ENCODE results near the gene FBXO38.

The FBXO38 gene, protein sequence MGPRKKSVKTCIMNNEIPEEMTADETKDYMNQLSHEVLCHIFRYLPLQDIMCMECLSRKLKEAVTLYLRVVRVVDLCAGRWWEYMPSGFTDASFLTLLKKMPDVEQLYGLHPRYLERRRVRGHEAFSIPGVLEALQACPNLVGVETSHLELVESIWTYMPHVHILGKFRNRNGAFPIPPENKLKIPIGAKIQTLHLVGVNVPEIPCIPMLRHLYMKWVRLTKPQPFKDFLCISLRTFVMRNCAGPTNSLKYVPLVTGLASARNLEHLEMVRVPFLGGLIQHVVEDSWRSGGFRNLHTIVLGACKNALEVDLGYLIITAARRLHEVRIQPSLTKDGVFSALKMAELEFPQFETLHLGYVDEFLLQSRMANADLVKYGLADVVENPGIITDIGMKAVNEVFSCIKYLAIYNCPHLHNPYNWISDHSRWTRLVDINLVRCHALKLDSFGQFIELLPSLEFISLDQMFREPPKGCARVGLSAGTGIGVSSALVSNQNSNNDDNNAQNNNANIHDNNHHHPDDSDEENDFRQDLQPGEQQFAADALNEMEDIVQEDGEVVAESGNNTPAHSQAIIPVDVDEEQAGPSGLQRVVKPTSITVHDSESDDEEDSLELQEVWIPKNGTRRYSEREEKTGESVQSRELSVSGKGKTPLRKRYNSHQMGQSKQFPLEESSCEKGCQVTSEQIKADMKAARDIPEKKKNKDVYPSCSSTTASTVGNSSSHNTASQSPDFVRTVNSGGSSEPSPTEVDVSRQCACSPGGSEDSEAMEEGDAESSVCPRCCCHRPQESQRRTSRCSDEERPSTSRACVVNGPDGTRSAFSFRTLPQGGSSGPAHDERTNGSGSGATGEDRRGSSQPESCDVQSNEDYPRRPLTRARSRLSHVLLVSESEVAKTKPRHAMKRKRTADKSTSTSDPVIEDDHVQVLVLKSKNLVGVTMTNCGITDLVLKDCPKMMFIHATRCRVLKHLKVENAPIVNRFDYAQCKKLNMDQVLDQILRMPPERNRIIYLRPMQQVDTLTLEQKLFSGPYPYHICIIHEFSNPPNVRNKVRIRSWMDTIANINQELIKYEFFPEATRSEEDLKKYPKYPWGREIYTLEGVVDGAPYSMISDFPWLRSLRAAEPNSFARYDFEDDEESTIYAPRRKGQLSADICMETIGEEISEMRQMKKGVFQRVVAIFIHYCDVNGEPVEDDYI

DNA sequence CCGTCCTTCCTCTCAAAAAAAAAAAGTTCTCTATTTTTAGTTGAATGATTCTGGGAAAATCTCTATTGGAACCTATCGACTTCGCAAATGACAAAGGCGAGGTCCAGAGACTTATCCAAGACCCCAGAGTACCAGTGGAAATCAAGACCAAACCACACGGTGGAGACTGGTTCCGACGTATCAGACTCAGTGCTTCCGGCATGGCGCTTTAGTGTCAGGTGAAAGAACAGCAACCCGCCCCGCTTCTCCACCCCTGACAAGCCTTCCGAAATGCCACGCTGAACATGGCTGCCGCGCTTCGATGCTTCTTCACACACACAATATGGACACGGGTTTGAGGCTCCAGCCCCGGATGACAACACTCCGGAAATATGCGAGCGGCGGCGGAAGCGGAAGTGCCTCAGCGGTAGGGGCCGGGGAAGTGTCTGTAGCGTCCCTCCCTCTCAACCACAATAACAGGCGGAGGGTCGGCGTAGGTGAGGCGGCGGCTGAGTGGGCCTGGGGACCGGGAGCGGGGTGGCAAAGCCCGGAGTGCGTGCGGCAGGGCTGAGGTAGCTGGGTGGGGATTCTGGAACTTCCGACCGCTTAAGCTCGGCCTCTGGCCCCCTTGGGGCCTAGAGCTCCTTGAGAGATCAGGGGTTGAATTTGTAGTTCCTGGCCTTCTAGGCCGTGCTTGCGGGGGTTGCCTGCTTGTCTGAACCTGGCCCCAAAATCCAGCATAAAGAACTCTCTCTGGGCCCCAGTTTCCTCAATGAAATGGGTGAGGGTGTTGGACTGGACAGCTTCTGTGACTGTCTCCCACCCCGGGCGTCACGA, at the start of gene FBXO38:
FBXO38 (plus strand) TSS at position 395 of the 816 bp plus-strand sequence. CDS start 10,819 bp downstream, outside the sequence.
- H3K4me3 ChIP-seq (replicated peaks; ENCODE audit: low read depth, low read length) = peak within 1 kb of the TSS; percentile 84
- peak; percentile 97 for DNase-seq (ENCODE audit: low read depth)
- TF ChIP-seq, protein P1, sequence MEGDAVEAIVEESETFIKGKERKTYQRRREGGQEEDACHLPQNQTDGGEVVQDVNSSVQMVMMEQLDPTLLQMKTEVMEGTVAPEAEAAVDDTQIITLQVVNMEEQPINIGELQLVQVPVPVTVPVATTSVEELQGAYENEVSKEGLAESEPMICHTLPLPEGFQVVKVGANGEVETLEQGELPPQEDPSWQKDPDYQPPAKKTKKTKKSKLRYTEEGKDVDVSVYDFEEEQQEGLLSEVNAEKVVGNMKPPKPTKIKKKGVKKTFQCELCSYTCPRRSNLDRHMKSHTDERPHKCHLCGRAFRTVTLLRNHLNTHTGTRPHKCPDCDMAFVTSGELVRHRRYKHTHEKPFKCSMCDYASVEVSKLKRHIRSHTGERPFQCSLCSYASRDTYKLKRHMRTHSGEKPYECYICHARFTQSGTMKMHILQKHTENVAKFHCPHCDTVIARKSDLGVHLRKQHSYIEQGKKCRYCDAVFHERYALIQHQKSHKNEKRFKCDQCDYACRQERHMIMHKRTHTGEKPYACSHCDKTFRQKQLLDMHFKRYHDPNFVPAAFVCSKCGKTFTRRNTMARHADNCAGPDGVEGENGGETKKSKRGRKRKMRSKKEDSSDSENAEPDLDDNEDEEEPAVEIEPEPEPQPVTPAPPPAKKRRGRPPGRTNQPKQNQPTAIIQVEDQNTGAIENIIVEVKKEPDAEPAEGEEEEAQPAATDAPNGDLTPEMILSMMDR (IDR thresholded peaks at IDR 0.05; ENCODE audit: low read length, missing control alignments) = no peak

- TF ChIP-seq, protein P1 (IDR thresholded peaks at IDR 0.05; ENCODE audit: low read length, missing control alignments) = no peak
- no peak within 1 kb of the TSS for H3K4me3 ChIP-seq (replicated peaks; ENCODE audit: low read depth, low read length)
- no peak for DNase-seq (ENCODE audit: low read depth)
Measured at GRCh38 chr5:148335259-148335658, 48.5 kb upstream of the FBXO38 start, which contains the start of gene SPINK9. SPINK9 (plus strand) TSS chr5:148335559; CDS start chr5:148335614, 55 bp downstream.

- DNase-seq (ENCODE audit: low read depth) = no peak
- TF ChIP-seq, protein P1 (IDR thresholded peaks at IDR 0.05; ENCODE audit: low read length, missing control alignments) = no peak
- no peak overlapping the region for H3K4me3 ChIP-seq (replicated peaks; ENCODE audit: low read depth, low read length)
Measured at GRCh38 chr5:148336704-148337435, 46.9 kb upstream of the FBXO38 start.

DNA sequence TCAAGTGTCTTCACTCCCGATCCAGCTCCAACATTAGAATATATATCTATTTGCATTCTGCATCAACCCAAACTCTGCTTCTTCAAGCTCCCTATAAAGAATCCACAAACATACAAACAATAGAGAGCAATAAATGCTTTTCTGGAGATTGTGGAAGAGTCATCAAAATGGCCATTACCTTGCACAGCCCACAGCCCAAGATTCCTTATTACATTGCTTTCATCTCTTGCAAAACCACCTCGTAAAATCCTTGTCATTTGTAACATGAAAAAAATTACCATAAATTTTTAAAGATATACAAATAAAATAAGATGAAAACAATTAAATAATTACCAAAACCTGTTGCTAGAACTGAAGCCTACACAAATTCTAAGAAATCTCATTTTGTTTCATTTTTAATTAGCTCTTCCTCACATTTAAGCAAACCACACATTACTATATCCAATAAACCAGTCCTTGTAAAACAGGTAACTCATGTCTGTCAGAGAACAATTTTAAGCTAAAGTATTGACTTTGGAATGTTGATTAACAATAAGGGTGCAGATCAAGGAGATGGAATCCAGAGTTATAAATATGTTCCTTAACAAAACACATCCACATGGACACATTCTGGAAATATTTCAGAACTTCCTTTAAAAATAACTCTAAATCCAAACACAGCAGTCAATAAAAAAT, 41.2 kb upstream of the FBXO38 start:
- H3K4me3 ChIP-seq (replicated peaks; ENCODE audit: low read depth, low read length) = no peak overlapping the region
- TF ChIP-seq, protein P1 (IDR thresholded peaks at IDR 0.05; ENCODE audit: low read length, missing control alignments) = no peak
- no peak for DNase-seq (ENCODE audit: low read depth)

GRCh38 chr5:148343046-148343407, 40.7 kb upstream of the FBXO38 start:
- DNase-seq (ENCODE audit: low read depth) = no peak
- no peak overlapping the region for H3K4me3 ChIP-seq (replicated peaks; ENCODE audit: low read depth, low read length)
- TF ChIP-seq, protein P1 (IDR thresholded peaks at IDR 0.05; ENCODE audit: low read length, missing control alignments) = no peak
